ENCODE results near the gene CHST3.
"Not testable (repeated sequence)": the region's sequence is repeated elsewhere in the genome, so short reads cannot be mapped to it uniquely, and the experiment has no call there.

CHST3 gene

GRCh38 chr10:71974489-71975021, 10.4 kb downstream of the CHST3 start:
- no peak for DNase-seq

- no peak for DNase-seq
These were observed 11.1 kb downstream of the CHST3 start for GRCh38 chr10:71975087-71975870.

GRCh38 chr10:71975871-71976725, 11.9 kb downstream of the CHST3 start:
- no peak for DNase-seq

GRCh38 chr10:71977614-71977903, 13.4 kb downstream of the CHST3 start:
- DNase-seq = not testable (repeated sequence)

- no peak for DNase-seq
These were observed 14.3 kb downstream of the CHST3 start for GRCh38 chr10:71978476-71978875.

GRCh38 chr10:71978988-71979691, 14.9 kb downstream of the CHST3 start:
- DNase-seq = no peak

GRCh38 chr10:71979692-71980062, 15.5 kb downstream of the CHST3 start:
- DNase-seq = no peak

GRCh38 chr10:71980181-71981014, 16.2 kb downstream of the CHST3 start:
- DNase-seq = no peak

- no peak for DNase-seq
These were observed 17.1 kb downstream of the CHST3 start for GRCh38 chr10:71981015-71981875.

- DNase-seq = no peak
These were observed 17.7 kb downstream of the CHST3 start for GRCh38 chr10:71981876-71982230.

GRCh38 chr10:71982269-71983178, 18.3 kb downstream of the CHST3 start:
- DNase-seq = no peak

- no peak for DNase-seq
These were observed 20.1 kb downstream of the CHST3 start for GRCh38 chr10:71984126-71984808.

- DNase-seq = no peak
These were observed 20.7 kb downstream of the CHST3 start for GRCh38 chr10:71984809-71985388.

GRCh38 chr10:71985542-71986250, 21.5 kb downstream of the CHST3 start:
- DNase-seq = no peak

GRCh38 chr10:71988895-71989294, 24.7 kb downstream of the CHST3 start:
- not testable (repeated sequence) for DNase-seq

GRCh38 chr10:71989661-71990454, 25.7 kb downstream of the CHST3 start:
- DNase-seq = no peak

- no peak for DNase-seq
These were observed 26.6 kb downstream of the CHST3 start for GRCh38 chr10:71990706-71991269.

GRCh38 chr10:71995449-71995848, 31.3 kb downstream of the CHST3 start:
- DNase-seq = no peak
